Breast epithelium (tissue), 4 donors: ENCODE results near the gene KCNH6. TPM values are rescaled to one million over a fixed set of nuclear protein-coding genes. Genes with fewer than 3 reads are reported as not detected.

Experiments
- DNase-seq, 2 donors: peaks; one replicate each; pipeline ENCODE4 v3.0.0-alpha.2; 2019; ENCODE audit warnings: low spot score in 2 of 2
- H3K27ac ChIP-seq, 2 donors: fragments of 200-600 bp; sonication (generic) in 1 of 2; one replicate each; pipeline ENCODE4 v1.5.1; 2016 to 2019; ENCODE audit warnings: mild to moderate bottlenecking in 1 of 2
- H3K27me3 ChIP-seq, 2 donors: fragments of 200-600 bp; sonication (generic) in 1 of 2; one replicate each; pipeline versions ENCODE4 v1.5.1 to v1.6.0; 2017 to 2019; ENCODE audit warnings: control low read depth in 1 of 2, mild to moderate bottlenecking in 1 of 2
- H3K36me3 ChIP-seq: fragments of 200-600 bp; one replicate; pipeline ENCODE4 v1.5.1; 2019
- H3K4me1 ChIP-seq, 2 donors: fragments of 200-600 bp; sonication (generic); one replicate each; pipeline ENCODE4 v1.5.1; 2016 to 2019; ENCODE audit warnings: control low read depth in 1 of 2
- H3K4me3 ChIP-seq, 3 donors: fragments of 200-600 bp; sonication (generic); 1 replicate in 2 of 3; 2 replicates in 1 of 3; pipeline ENCODE4 v1.5.1; 2016 to 2019; ENCODE audit warnings: mild to moderate bottlenecking in 3 of 3, moderate library complexity in 2 of 3
- H3K9me3 ChIP-seq, 2 donors: fragments of 200-600 bp; sonication (generic) in 1 of 2; one replicate each; pipeline ENCODE4 v1.5.1; 2016 to 2019; ENCODE audit warnings: control low read depth in 1 of 2
- POLR2A ChIP-seq: fragments of 450-650 bp; IDR thresholded peaks from one replicate; pipeline ENCODE4 v1.6.1; 2016; ENCODE audit warnings: antibody characterized with exemption, mild to moderate bottlenecking, moderate library complexity
- POLR2AphosphoS5 ChIP-seq, 3 donors: sonication (generic); formaldehyde crosslinking; IDR thresholded peaks; one replicate each; pipeline ENCODE4 v1.6.1; 2017; ENCODE audit warnings: antibody characterized with exemption in 3 of 3
- intact Hi-C: fragments of 100-400 bp; cut with DNase I; formaldehyde crosslinking; loops from one replicate; pipeline ENCODE4 v1.15.1; 2023; ENCODE audit warnings: low total_unique reads
- total RNA-seq, 3 donors: library from RNA; depleted of rRNA; stranded (reverse); fragments of >200 nt; gene quantifications; one replicate each; pipeline ENCODE4 v1.1.0, GENCODE V29; 2016
- TF ChIP-seq, protein P1 (sequence below), 3 donors: fragments of 450-650 bp; IDR thresholded peaks; one replicate each; pipeline ENCODE4 v1.5.1; 2016 to 2017; ENCODE audit warnings: antibody characterized with exemption in 3 of 3, mild to moderate bottlenecking in 3 of 3, moderate library complexity in 3 of 3

The KCNH6 gene
- total RNA-seq, 3 donors from 2014 or later = not detected

DNA sequence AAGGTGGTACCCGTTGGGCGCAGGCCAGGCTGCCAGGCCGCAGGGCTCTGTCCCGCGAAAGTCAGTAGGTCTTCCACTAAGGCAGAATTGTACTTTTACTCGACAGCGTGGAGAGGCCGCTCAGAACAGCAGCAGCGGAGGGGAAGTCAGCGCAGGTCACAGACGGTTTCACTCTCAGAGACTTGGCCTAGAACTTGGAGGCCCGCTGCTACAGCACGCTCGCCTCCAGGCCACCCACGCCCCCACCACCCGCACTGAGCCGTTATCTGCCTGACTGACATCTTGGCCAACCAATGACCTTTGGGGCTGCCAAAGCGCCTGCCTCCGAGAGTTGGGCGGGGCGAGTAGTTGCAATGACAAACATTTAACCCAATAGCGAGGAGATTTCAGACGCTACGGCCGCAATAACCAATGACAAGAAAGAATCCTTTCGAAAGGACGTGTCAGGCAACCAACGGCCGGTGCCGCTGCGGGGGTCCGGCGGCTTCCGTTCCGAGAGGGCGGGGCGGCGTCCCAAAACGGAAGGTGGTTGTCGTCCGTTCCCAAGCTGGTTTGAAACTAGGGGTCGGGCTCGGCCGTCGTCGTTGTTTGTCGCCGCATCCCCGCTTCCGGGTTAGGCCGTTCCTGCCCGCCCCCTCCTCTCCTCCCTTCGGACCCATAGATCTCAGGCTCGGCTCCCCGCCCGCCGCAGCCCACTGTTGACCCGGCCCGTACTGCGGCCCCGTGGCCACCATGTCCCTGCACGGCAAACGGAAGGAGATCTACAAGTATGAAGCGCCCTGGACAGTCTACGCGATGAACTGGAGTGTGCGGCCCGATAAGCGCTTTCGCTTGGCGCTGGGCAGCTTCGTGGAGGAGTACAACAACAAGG is 27.0 kb downstream of the KCNH6 start, which contains the start of gene DCAF7:
Gene DCAF7, plus strand, starts transcription at position 532 of the 871 bp plus-strand sequence. Its CDS starts 201 bp downstream, at position 733.
- Histone ChIP-seq H3K4me3 (peak within 1 kb of the TSS; percentile 92 to 95 (median 92)), H3K4me1 (peaks cover 0 to 10% of the 10 kb centered on the region in 2 donors), H3K9me3 (no peaks in the 10 kb centered on the region), H3K27ac (peak within 1 kb of the TSS; percentile 89 to 95), H3K36me3 (no peaks in the 10 kb centered on the region), H3K27me3 (no peaks in the 10 kb centered on the region)
- intact Hi-C loops = no loop called here
- peak; percentile 97 to 99 for DNase-seq
- TF ChIP-seq, protein P1, sequence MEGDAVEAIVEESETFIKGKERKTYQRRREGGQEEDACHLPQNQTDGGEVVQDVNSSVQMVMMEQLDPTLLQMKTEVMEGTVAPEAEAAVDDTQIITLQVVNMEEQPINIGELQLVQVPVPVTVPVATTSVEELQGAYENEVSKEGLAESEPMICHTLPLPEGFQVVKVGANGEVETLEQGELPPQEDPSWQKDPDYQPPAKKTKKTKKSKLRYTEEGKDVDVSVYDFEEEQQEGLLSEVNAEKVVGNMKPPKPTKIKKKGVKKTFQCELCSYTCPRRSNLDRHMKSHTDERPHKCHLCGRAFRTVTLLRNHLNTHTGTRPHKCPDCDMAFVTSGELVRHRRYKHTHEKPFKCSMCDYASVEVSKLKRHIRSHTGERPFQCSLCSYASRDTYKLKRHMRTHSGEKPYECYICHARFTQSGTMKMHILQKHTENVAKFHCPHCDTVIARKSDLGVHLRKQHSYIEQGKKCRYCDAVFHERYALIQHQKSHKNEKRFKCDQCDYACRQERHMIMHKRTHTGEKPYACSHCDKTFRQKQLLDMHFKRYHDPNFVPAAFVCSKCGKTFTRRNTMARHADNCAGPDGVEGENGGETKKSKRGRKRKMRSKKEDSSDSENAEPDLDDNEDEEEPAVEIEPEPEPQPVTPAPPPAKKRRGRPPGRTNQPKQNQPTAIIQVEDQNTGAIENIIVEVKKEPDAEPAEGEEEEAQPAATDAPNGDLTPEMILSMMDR (IDR thresholded peaks at IDR 0.05) = no peak
- TF ChIP-seq POLR2AphosphoS5 (IDR thresholded peaks at IDR 0.05) = peak; percentile 48 to 73 (median 72)

DNA sequence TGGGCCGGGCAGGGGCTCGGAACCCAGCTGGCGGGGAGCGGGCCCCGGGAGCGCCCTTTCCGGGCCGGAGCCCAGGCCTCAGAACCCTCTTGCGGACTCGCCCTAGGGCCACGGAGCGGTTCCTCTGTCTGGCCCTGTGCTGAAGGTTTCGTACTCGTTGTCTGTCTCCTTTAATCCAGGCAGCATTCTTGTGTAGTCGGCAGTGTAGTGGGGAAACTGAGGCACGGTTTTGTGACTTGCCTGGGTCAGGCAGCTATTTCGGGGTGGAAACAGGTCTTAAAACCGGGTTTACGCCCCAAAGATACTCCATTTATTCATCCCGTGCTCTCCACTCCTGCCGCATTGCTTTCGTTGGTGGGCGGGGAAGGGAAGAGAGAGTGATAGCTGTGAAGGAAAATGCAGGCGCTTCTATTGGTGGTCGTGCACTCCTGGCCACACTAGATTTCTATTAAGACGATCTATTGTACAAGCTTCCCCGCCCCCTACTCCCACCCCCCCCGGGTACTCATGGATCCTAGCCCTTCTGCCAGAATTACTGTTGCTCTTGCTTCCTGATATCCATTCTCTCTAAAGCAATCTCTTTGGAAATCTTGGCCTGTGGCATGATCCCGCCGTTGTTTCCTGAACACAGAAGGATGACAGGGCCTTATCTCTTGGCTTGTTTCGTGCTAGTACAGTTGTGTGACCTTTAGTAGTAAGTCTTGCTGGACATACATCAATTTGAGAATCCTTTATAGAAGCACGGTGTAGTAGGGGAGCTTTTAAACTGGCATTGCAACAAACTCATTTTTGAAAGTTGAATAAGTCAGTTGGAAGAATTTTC is 27.9 kb downstream of the KCNH6 start:
- intact Hi-C loops = no loop called here
- TF ChIP-seq POLR2A (no peak), POLR2AphosphoS5 (IDR thresholded peaks at IDR 0.05) (no peak)
- TF ChIP-seq, protein P1 (IDR thresholded peaks at IDR 0.05) = no peak
- DNase-seq = peak in 1 of 2 donors; percentile 18
- Histone ChIP-seq H3K9me3 (no peaks in the 10 kb centered on the region), H3K27ac (peak overlapping the region; percentile 89 to 95), H3K4me3 (peak overlapping the region; percentile 92 to 95 (median 92)), H3K36me3 (no peaks in the 10 kb centered on the region), H3K4me1 (peaks cover 0 to 10% of the 10 kb centered on the region in 2 donors), H3K27me3 (no peaks in the 10 kb centered on the region)

DNA sequence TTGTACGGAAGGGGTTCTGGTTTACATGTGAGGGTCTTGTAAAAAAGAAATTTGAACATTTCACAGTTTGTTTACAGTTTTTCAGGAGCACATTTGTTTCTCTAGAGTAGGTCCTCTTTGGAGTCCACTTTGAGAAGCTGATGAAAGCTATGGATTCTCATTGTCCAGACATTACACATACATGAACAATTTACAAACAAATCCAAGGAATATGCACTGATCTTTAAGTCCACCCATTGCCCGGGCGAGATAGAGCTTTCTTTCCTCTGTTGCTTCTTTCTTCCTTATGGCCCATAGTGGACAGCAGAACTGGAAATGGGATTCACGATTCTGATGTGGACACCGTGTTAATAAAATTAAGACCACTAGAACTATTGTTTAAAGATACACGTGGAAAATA is 29.1 kb downstream of the KCNH6 start:
- DNase-seq = peak in 1 of 2 donors; percentile 6
- no peak for TF ChIP-seq POLR2A
- TF ChIP-seq POLR2AphosphoS5 (IDR thresholded peaks at IDR 0.05) = no peak
- TF ChIP-seq, protein P1 (IDR thresholded peaks at IDR 0.05) = no peak
- Histone ChIP-seq H3K27ac (no peak overlapping the region), H3K9me3 (no peaks in the 10 kb centered on the region), H3K4me1 (peaks cover 0 to 10% of the 10 kb centered on the region in 2 donors), H3K36me3 (no peaks in the 10 kb centered on the region), H3K27me3 (no peaks in the 10 kb centered on the region), H3K4me3 (peak overlapping the region in 2 of 3 donors; percentile 92 to 95)
- intact Hi-C loops = no loop called here

DNA sequence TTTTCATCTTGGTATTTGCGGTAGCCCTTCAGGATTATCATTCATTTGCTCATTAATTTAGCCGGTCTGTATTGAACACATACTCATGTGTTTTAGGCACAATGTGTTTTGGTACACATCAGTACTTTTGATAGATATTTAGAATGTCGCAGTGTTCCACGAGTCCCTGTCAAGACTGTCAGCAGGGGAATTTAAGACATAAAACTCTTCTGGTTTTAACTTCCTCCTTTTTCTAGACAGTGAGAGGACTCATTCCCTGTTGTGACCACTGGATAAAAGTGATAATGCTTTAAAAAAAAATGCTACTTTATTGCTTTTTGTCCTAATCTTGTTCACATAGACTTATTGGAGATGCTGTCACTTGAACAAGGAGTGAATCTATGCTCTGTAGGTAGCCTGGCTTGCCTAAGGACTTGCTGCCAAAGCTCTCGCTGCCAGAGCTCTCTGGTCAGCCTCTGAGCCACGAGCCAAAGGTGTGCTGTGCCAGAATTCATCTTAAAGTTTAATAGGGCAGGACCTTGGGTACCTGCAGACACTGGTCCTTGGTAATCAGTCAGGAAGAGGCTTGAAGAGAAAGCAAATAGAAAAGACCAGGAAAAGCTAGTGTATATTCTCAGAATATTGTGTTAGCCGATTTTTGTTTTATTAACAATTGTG is 32.5 kb downstream of the KCNH6 start:
- no peak for DNase-seq
- intact Hi-C loops = no loop called here

More for the DNA sequence above, 32.5 kb downstream of the KCNH6 start:
- no peak overlapping the region for H3K27ac ChIP-seq
- no peaks in the 10 kb centered on the region for H3K9me3 ChIP-seq
- H3K36me3 ChIP-seq = no peaks in the 10 kb centered on the region
- H3K27me3 ChIP-seq = no peaks in the 10 kb centered on the region
- TF ChIP-seq POLR2AphosphoS5 (IDR thresholded peaks at IDR 0.05) (no peak), POLR2A (no peak)
- TF ChIP-seq, protein P1 (IDR thresholded peaks at IDR 0.05) = no peak
- no peak overlapping the region for H3K4me3 ChIP-seq
- H3K4me1 ChIP-seq = peaks cover 0 to 10% of the 10 kb centered on the region in 2 donors
